ENCODE measurements around the gene DYSF.

GRCh38 chr2:71452565-71452964 lies 796 bp upstream of the DYSF start:
- no peak for TF ChIP-seq GATA3 (IDR thresholded peaks at IDR 0.05; ENCODE audit: low read depth, low read length)
- no peak for TF ChIP-seq GATA2 (IDR thresholded peaks at IDR 0.05; ENCODE audit: low read depth, low read length)

Data from SH-SY5Y (cell line).